MM.1S (cell line): Measurements from ENCODE around the gene SS18L1.
A peak's percentile ranks its signal among the peaks of the same experiment; 100 is the strongest.
"Not testable (repeated sequence)": the region's sequence is repeated elsewhere in the genome, so short reads cannot be mapped to it uniquely, and the experiment has no call there.

Source experiments
- DNase-seq: peaks from one replicate; pipeline ENCODE4 v3.0.0-alpha.2; 2015
- H2AFZ ChIP-seq: fragments of 300-600 bp; sonication (generic); 2 replicates; pipeline ENCODE4 v1.6.0; 2016; ENCODE audit warnings: antibody characterized with exemption, low read length
- H3F3A ChIP-seq: fragments of 300-600 bp; sonication (generic); 2 replicates; pipeline ENCODE4 v1.6.1; 2016; ENCODE audit warnings: mild to moderate bottlenecking, antibody characterized with exemption, low read length, moderate library complexity, mixed read lengths; ENCODE audit not compliant: insufficient read depth
- H3K27ac ChIP-seq: fragments of 300-600 bp; sonication (generic); 2 replicates; pipeline ENCODE4 v1.5.1; 2016; ENCODE audit warnings: mild to moderate bottlenecking, low read length
- H3K27me3 ChIP-seq: fragments of 300-600 bp; sonication (generic); replicated peaks from 2 replicates; pipeline ENCODE4 v1.6.0; 2016; ENCODE audit warnings: low read length; ENCODE audit not compliant: insufficient read depth
- H3K36me3 ChIP-seq: fragments of 300-600 bp; sonication (generic); replicated peaks from 2 replicates; pipeline ENCODE4 v1.6.1; 2016; ENCODE audit warnings: mild to moderate bottlenecking, low read length, mixed read lengths; ENCODE audit not compliant: insufficient read depth
- H3K4me1 ChIP-seq: fragments of 300-600 bp; sonication (generic); 2 replicates; pipeline ENCODE4 v1.6.1; 2016; ENCODE audit warnings: low read length, mixed read lengths
- H3K4me2 ChIP-seq: fragments of 300-600 bp; sonication (generic); 2 replicates; pipeline ENCODE4 v1.6.0; 2016; ENCODE audit warnings: low read depth, low read length
- H3K4me3 ChIP-seq: fragments of 300-600 bp; sonication (generic); 2 replicates; pipeline ENCODE4 v1.5.1; 2016; ENCODE audit warnings: low read length, mixed read lengths
- H3K79me2 ChIP-seq: fragments of 300-600 bp; sonication (generic); 2 replicates; pipeline ENCODE4 v1.6.1; 2016; ENCODE audit warnings: mixed run types, low read length, mixed read lengths
- H3K9ac ChIP-seq: fragments of 300-600 bp; sonication (generic); 2 replicates; pipeline ENCODE4 v1.6.1; 2016; ENCODE audit warnings: low read length, mixed read lengths
- H3K9me2 ChIP-seq: fragments of 300-600 bp; sonication (generic); replicated peaks from 2 replicates; pipeline ENCODE4 v1.6.1; 2016; ENCODE audit warnings: mild to moderate bottlenecking, low read length, mixed read lengths; ENCODE audit not compliant: insufficient read depth
- H3K9me3 ChIP-seq: fragments of 300-600 bp; sonication (generic); replicated peaks from 2 replicates; pipeline ENCODE4 v1.6.1; 2016; ENCODE audit warnings: mild to moderate bottlenecking, low read length, mixed read lengths; ENCODE audit not compliant: insufficient read depth
- H4K20me1 ChIP-seq: fragments of 300-600 bp; sonication (generic); 2 replicates; pipeline ENCODE4 v1.6.1; 2016; ENCODE audit warnings: mild to moderate bottlenecking, low read length, moderate library complexity, mixed read lengths; ENCODE audit not compliant: insufficient read depth
- CTCF ChIP-seq: fragments of 300-600 bp; sonication (generic); IDR thresholded peaks from 2 replicates; pipeline ENCODE4 v1.5.1; 2016; ENCODE audit warnings: antibody characterized with exemption, low read length, mixed read lengths
- EZH2 ChIP-seq: fragments of 300-600 bp; sonication (generic); optimal IDR thresholded peaks from 2 replicates; pipeline ENCODE3; 2017; ENCODE audit warnings: low read depth, mild to moderate bottlenecking, antibody characterized with exemption, low read length, mixed read lengths
- EZH2phosphoT487 ChIP-seq: fragments of 300-600 bp; sonication (generic); IDR thresholded peaks from 2 replicates; pipeline ENCODE4 v1.6.1; 2018; ENCODE audit warnings: antibody characterized with exemption, low read length

SS18L1 gene

GRCh38 chr20:62112368-62112767 is 31.2 kb upstream of the SS18L1 start:
- no peak for TF ChIP-seq EZH2
- no peak for TF ChIP-seq EZH2phosphoT487
- no peak for TF ChIP-seq CTCF

GRCh38 chr20:62114894-62115293 is 28.7 kb upstream of the SS18L1 start:
- Histone ChIP-seq H3F3A (no peaks in the 10 kb centered on the region), H3K4me1 (peaks cover 16% of the 10 kb centered on the region), H3K9me3 (no peaks in the 10 kb centered on the region), H2AFZ (no peak overlapping the region), H3K36me3 (no peaks in the 10 kb centered on the region), H3K9me2 (no peaks in the 10 kb centered on the region), H3K27me3 (peaks cover 23% of the 10 kb centered on the region), H3K4me2 (no peak overlapping the region; the same call in 1 of the 2 replicates), H4K20me1 (no peaks in the 10 kb centered on the region), H3K4me3 (no peak overlapping the region), H3K27ac (no peak overlapping the region), H3K79me2 (no peaks in the 10 kb centered on the region), H3K9ac (no peak overlapping the region)
- peak; percentile 35 for DNase-seq
- TF ChIP-seq EZH2, result no peak
- no peak for TF ChIP-seq EZH2phosphoT487
- no peak for TF ChIP-seq CTCF

More at GRCh38 chr20:62112368-62112767, 31.2 kb upstream of the SS18L1 start:
- Histone ChIP-seq H3K79me2 (no peaks in the 10 kb centered on the region), H3K27me3 (peaks cover 25% of the 10 kb centered on the region), H4K20me1 (no peaks in the 10 kb centered on the region), H3K9ac (no peak overlapping the region), H2AFZ (no peak overlapping the region), H3F3A (no peaks in the 10 kb centered on the region), H3K4me1 (peaks cover 5% of the 10 kb centered on the region), H3K27ac (no peak overlapping the region), H3K9me2 (no peaks in the 10 kb centered on the region), H3K4me3 (no peak overlapping the region), H3K4me2 (no peak overlapping the region), H3K9me3 (no peaks in the 10 kb centered on the region), H3K36me3 (no peaks in the 10 kb centered on the region)
- DNase-seq, result no peak

- not testable (repeated sequence) for H2AFZ ChIP-seq, H3K4me2 ChIP-seq, DNase-seq, H3K9me2 ChIP-seq, H3K27ac ChIP-seq, H4K20me1 ChIP-seq, H3K79me2 ChIP-seq, H3K9ac ChIP-seq, H3K36me3 ChIP-seq, H3K4me3 ChIP-seq, H3F3A ChIP-seq, H3K9me3 ChIP-seq
- peaks cover 31% of the 10 kb centered on the region for H3K27me3 ChIP-seq
- H3K4me1 ChIP-seq, result peaks cover 16% of the 10 kb centered on the region
Observed at GRCh38 chr20:62115800-62116407, 27.7 kb upstream of the SS18L1 start.

GRCh38 chr20:62116558-62117361 is 26.8 kb upstream of the SS18L1 start:
- no peaks in the 10 kb centered on the region for H3K9me2 ChIP-seq
- TF ChIP-seq CTCF (no peak), EZH2phosphoT487 (no peak), EZH2 (no peak)
- peaks cover 16% of the 10 kb centered on the region for H3K4me1 ChIP-seq
- peaks cover 6% of the 10 kb centered on the region; the same call in 1 of the 2 replicates for H3F3A ChIP-seq
- peak overlapping the region; percentile 47; the same call in 1 of the 2 replicates for H3K4me2 ChIP-seq
- H4K20me1 ChIP-seq, result no peaks in the 10 kb centered on the region
- no peaks in the 10 kb centered on the region for H3K36me3 ChIP-seq
- H3K4me3 ChIP-seq, result no peak overlapping the region
- H3K9ac ChIP-seq, result no peak overlapping the region
- peaks cover 31% of the 10 kb centered on the region for H3K27me3 ChIP-seq
- no peaks in the 10 kb centered on the region for H3K79me2 ChIP-seq
- no peak overlapping the region for H2AFZ ChIP-seq
- no peaks in the 10 kb centered on the region for H3K9me3 ChIP-seq
- DNase-seq, result no peak
- no peak overlapping the region for H3K27ac ChIP-seq
